ENCODE data around the gene RANBP9. TPM values are rescaled to one million over a fixed set of nuclear protein-coding genes. Genes with fewer than 3 reads are reported as not detected.

RANBP9 gene
- total RNA-seq, 2 donors from 2014 or later = 51.6 to 53.8 TPM

DNA sequence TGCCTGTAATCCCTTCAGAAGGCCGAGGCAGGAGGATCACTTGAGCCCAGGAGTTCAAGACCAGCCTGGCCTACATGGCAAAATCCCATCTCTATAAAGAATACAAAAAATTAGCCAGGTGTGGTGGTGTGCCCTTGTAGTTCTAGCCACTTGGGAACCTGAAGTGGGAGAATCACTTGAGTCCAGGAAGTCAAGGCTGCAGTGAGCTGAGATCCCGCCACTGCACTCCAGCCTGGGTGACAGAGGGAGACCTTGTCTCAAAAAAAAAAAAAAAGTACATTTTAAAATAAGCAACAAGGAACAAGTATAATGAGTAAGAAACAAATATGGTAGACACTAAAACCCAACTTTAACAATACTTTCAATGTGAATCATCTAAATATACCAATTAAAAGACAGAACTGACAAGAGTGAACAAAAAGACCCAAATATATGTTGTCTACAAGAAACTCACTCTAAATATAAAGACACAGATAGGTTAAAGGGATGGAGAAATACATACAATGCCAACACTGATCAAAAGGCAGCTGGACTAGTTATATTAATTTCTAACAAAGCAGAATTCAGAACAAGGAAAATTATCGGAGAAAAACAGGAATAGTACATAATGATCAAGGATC lies 37.7 kb downstream of the RANBP9 start:
- no peaks in the 10 kb centered on the region for H3K27me3 ChIP-seq (replicated peaks; ENCODE audit: insufficient read depth)
- H3K4me3 ChIP-seq = no peak overlapping the region
- no peaks in the 10 kb centered on the region for H3K36me3 ChIP-seq
- peaks cover 24 to 32% of the 10 kb centered on the region in 2 donors for H3K4me1 ChIP-seq (ENCODE audit: control insufficient read depth in 1 of 2, low read depth in 2 of 2)
- DNase-seq (ENCODE audit: low spot score) (no peak), ATAC-seq (ENCODE audit: insufficient number of reproducible peaks, low FRiP score, low read depth) (no peak)
- peaks cover 6% of the 10 kb centered on the region for H3K9me3 ChIP-seq
- H3K27ac ChIP-seq = no peak overlapping the region
- TF ChIP-seq, protein P1, sequence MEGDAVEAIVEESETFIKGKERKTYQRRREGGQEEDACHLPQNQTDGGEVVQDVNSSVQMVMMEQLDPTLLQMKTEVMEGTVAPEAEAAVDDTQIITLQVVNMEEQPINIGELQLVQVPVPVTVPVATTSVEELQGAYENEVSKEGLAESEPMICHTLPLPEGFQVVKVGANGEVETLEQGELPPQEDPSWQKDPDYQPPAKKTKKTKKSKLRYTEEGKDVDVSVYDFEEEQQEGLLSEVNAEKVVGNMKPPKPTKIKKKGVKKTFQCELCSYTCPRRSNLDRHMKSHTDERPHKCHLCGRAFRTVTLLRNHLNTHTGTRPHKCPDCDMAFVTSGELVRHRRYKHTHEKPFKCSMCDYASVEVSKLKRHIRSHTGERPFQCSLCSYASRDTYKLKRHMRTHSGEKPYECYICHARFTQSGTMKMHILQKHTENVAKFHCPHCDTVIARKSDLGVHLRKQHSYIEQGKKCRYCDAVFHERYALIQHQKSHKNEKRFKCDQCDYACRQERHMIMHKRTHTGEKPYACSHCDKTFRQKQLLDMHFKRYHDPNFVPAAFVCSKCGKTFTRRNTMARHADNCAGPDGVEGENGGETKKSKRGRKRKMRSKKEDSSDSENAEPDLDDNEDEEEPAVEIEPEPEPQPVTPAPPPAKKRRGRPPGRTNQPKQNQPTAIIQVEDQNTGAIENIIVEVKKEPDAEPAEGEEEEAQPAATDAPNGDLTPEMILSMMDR (IDR thresholded peaks at IDR 0.05) = no peak

DNA sequence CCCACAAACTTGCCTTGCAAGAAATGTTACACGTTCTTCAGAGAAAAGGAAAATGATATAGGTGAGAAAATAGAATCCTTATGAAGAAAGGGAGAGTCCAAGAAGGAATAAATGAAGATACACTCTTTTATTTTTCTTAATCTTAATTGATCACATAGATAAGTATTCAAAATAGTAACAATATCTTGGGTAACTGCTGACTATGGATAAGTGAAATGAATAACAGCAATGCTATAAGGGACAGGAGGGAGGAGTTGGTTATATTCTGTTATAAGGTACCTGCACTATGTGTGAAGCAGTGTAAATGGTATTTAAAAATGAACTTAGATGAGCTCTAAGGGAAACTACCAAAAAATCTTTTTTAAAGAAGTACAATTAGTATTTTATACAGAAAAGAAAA lies 38.3 kb downstream of the RANBP9 start:
- ATAC-seq (ENCODE audit: insufficient number of reproducible peaks, low FRiP score, low read depth) (no peak), DNase-seq (ENCODE audit: low spot score) (no peak)
- TF ChIP-seq, protein P1 (IDR thresholded peaks at IDR 0.05) = no peak
- H3K4me3 ChIP-seq = no peak overlapping the region
- H3K4me1 ChIP-seq (ENCODE audit: control insufficient read depth in 1 of 2, low read depth in 2 of 2) = peaks cover 23 to 29% of the 10 kb centered on the region in 2 donors
- H3K27me3 ChIP-seq (replicated peaks; ENCODE audit: insufficient read depth) = no peaks in the 10 kb centered on the region
- peak overlapping the region in 1 of 2 donors; percentile 36 for H3K27ac ChIP-seq
- peaks cover 6% of the 10 kb centered on the region for H3K9me3 ChIP-seq
- no peaks in the 10 kb centered on the region for H3K36me3 ChIP-seq

DNA sequence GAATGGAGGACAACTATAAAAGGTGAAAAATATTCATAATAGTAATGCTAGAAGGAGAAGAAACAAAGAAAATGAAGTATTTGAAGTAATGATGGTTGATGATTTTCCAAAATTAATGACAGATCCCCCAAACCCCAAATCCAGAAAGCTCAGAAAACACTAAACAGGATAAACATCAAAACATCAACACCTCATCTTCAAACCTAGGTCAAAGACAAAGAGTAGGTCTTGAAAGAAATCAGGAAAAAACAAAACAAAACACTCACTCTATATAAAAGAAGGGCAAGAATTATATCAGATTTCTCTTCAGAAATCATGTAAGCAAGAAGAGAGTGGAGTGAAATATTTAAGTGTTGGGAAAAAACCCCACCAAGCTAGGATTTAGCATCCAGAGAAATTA lies 38.7 kb downstream of the RANBP9 start:
- peaks cover 18 to 29% of the 10 kb centered on the region in 2 donors for H3K4me1 ChIP-seq (ENCODE audit: control insufficient read depth in 1 of 2, low read depth in 2 of 2)
- no peak for DNase-seq (ENCODE audit: low spot score)
- peak overlapping the region in 1 of 2 donors; percentile 36 for H3K27ac ChIP-seq
- peaks cover 6% of the 10 kb centered on the region for H3K9me3 ChIP-seq
- H3K4me3 ChIP-seq = no peak overlapping the region
- no peaks in the 10 kb centered on the region for H3K36me3 ChIP-seq
- no peaks in the 10 kb centered on the region for H3K27me3 ChIP-seq (replicated peaks; ENCODE audit: insufficient read depth)
- TF ChIP-seq, protein P1 (IDR thresholded peaks at IDR 0.05) = no peak
- ATAC-seq (ENCODE audit: insufficient number of reproducible peaks, low FRiP score, low read depth) = no peak

DNA sequence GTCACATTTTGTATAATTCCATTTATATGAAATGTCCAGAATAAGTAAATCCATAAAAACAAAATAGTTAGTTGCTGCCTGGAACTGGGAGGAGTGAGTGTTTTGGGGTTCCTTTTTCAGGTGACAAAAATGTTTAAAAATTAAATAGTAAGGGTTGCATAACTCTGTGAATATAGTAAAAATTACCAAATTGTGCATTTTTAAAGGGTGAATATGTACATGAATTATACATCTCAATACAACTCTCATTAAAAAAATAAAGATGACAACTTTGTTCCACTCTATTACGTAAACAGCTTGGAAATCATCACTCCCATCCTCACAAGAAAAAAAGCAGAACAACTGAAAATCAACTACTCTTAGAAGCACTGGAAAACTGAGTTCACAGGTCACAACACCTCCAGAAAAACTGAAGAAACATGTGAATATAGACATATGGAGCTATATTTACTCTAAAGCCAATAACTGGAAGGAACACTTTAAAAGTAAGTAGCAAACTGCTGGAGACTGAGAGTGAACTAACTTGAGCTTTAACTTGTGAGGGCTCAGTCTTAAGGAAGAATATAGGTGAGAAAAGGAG lies 40.0 kb downstream of the RANBP9 start:
- Histone ChIP-seq H3K4me3 (no peak overlapping the region), H3K4me1 (ENCODE audit: control insufficient read depth in 1 of 2, low read depth in 2 of 2) (peaks cover 16 to 31% of the 10 kb centered on the region in 2 donors), H3K27ac (peak overlapping the region in 1 of 2 donors; percentile 19), H3K27me3 (replicated peaks; ENCODE audit: insufficient read depth) (no peaks in the 10 kb centered on the region), H3K36me3 (no peaks in the 10 kb centered on the region), H3K9me3 (no peaks in the 10 kb centered on the region)
- no peak for DNase-seq (ENCODE audit: low spot score)
- no peak for ATAC-seq (ENCODE audit: insufficient number of reproducible peaks, low FRiP score, low read depth)
- TF ChIP-seq, protein P1 (IDR thresholded peaks at IDR 0.05) = no peak

DNA sequence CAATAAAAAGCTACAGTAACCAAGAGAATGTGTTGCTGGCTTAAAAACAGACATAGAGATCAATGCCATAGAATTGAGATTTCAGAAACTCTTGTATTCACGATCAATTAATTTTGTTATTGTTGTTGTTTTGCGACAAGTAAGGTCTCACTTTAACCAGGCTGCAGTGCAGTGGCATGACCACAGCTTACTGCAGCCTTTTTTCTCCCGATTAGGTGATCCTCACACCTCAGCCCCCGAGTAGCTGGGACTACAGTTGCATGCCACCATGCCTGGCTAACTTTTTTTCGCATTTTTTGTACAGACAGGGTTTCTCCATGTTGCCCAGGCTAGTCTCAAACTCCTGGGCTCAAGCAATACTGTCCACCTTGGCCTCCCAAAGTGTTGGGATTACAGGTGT lies 42.2 kb downstream of the RANBP9 start:
- TF ChIP-seq, protein P1 (IDR thresholded peaks at IDR 0.05) = no peak
- DNase-seq (ENCODE audit: low spot score) = no peak
- Histone ChIP-seq H3K4me3 (no peak overlapping the region), H3K36me3 (no peaks in the 10 kb centered on the region), H3K27ac (no peak overlapping the region), H3K9me3 (no peaks in the 10 kb centered on the region), H3K27me3 (replicated peaks; ENCODE audit: insufficient read depth) (no peaks in the 10 kb centered on the region), H3K4me1 (ENCODE audit: control insufficient read depth in 1 of 2, low read depth in 2 of 2) (peaks cover 23 to 30% of the 10 kb centered on the region in 2 donors)
- ATAC-seq (ENCODE audit: insufficient number of reproducible peaks, low FRiP score, low read depth) = no peak
